Activated CD4-positive, alpha-beta T cell treated with anti-CD3 and anti-CD28 coated beads for 48 hours (primary cell): ENCODE data around the gene SCD.
"Not testable (repeated sequence)": the region's sequence is repeated elsewhere in the genome, so short reads cannot be mapped to it uniquely, and the experiment has no call there.

Experiments
- DNase-seq: peaks from one replicate; pipeline ENCODE4 v3.0.0-alpha.2; 2020

SCD gene

GRCh38 chr10:100346765-100347567, at the start of gene SCD:
SCD (plus strand) TSS chr10:100347233; CDS start chr10:100347505, 272 bp downstream.
- DNase-seq: peak; percentile 92

GRCh38 chr10:100297242-100297641, 49.8 kb upstream of the SCD start:
- DNase-seq: no peak

- DNase-seq: not testable (repeated sequence)
Observed at GRCh38 chr10:100301123-100301522, 45.9 kb upstream of the SCD start.

GRCh38 chr10:100303724-100304319, 43.2 kb upstream of the SCD start:
- no peak for DNase-seq

- no peak for DNase-seq
Observed at GRCh38 chr10:100304414-100304813, 42.6 kb upstream of the SCD start.

- no peak for DNase-seq
Observed at GRCh38 chr10:100306861-100307260, 40.2 kb upstream of the SCD start.

GRCh38 chr10:100307684-100308083, 39.3 kb upstream of the SCD start:
- DNase-seq: no peak

GRCh38 chr10:100311298-100311697, 35.7 kb upstream of the SCD start:
- DNase-seq: no peak

- DNase-seq: no peak
Observed at GRCh38 chr10:100315615-100316014, 31.4 kb upstream of the SCD start.

GRCh38 chr10:100318207-100318606, 28.8 kb upstream of the SCD start:
- no peak for DNase-seq

GRCh38 chr10:100319707-100320402, 27.2 kb upstream of the SCD start:
- no peak for DNase-seq

- no peak for DNase-seq
Observed at GRCh38 chr10:100325158-100325557, 21.9 kb upstream of the SCD start.

- DNase-seq: peak; percentile 46
Observed at GRCh38 chr10:100327007-100327717, 19.9 kb upstream of the SCD start.

- no peak for DNase-seq
Observed at GRCh38 chr10:100327718-100328009, 19.4 kb upstream of the SCD start.

GRCh38 chr10:100328198-100328597, 18.8 kb upstream of the SCD start:
- no peak for DNase-seq

GRCh38 chr10:100330079-100330478, 17.0 kb upstream of the SCD start, which contains the start of gene PKD2L1:
PKD2L1 (minus strand) TSS chr10:100330228; CDS start chr10:100330103, 125 bp downstream.
- no peak for DNase-seq

GRCh38 chr10:100333106-100333505, 13.9 kb upstream of the SCD start:
- no peak for DNase-seq

- DNase-seq: no peak
Observed at GRCh38 chr10:100333661-100334440, 13.2 kb upstream of the SCD start.

GRCh38 chr10:100334762-100335161, 12.3 kb upstream of the SCD start:
- no peak for DNase-seq

GRCh38 chr10:100338434-100339036, 8.5 kb upstream of the SCD start:
- peak; percentile 88 for DNase-seq

GRCh38 chr10:100339236-100339635, 7.8 kb upstream of the SCD start:
- no peak for DNase-seq
